Stromal cell of bone marrow (primary cell): ENCODE results near the gene NPR1.

Experiments used
- DNase-seq: peaks from one replicate; pipeline ENCODE4 v3.0.0-alpha.2; 2012; ENCODE audit warnings: low read depth

NPR1 gene

GRCh38 chr1:153728305-153729066 is 50.0 kb downstream of the NPR1 start:
- no peak for DNase-seq

DNA sequence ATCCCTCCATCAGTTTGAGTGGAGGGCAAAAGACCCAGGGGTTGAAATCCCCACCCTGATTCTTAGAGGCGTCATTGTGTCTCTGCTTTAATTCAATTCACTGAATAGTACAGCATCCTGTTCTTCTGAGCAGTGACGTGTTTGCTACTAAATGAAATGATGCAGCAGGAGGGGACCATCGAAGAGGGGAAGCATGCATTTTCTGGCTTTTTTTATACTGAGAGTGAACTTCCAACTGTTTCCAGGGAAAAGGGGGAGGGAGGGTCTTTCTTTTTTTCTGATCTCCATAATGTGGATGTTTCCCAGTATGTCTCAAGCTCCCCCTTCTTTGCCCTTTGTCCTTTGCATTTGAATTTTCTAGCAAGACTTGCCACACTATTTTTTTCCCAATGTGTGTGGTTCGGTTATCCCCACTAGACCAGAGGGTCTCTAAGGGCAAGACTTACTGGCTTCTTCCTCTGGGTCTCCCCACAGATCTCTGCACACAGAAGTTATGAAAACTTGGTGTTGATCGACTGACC is 52.0 kb downstream of the NPR1 start:
- DNase-seq, result no peak

DNA sequence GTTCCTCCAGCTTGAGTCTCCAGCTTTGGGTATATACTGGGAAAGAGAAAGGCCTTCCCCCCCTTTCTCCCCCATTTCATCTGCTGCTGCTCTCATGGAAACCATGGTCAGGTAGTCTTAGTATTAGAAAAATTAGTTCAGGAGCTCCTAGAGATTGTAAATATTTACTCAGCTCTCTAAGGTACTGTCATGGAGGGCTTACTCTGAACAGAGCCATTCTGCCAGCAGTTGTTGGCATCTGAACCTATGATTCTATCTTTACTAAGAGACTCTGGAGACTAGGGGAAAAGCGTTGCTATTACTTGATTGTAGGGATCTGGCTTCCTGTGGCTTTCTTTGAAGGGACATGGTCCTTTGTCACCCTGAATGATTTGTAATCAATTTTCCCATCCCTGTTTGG is 55.5 kb downstream of the NPR1 start:
- no peak for DNase-seq

- no peak for DNase-seq
These were observed 56.1 kb downstream of the NPR1 start for GRCh38 chr1:153734396-153735089.

- DNase-seq, result no peak
These were observed 56.6 kb downstream of the NPR1 start for GRCh38 chr1:153735090-153735420.

DNA sequence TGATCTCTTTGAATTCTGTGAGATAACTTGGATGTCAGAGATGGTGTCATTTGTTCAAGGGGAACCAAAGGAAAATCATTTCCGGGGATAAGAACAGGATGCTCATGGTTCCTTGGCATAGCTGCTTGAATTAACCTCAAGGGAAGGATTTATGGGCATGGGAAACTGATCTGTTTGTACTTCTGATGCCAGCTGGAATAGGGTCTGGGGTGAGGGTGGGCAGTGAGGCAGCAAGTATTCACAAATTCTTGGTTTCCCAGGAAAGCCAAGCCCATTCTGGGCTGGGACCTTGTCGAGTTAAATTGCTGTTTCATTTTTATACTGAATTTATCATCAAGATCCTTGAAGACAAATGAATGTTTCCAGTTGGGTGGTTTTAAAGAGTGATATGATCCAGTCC is 63.5 kb downstream of the NPR1 start:
- DNase-seq, result no peak

DNA sequence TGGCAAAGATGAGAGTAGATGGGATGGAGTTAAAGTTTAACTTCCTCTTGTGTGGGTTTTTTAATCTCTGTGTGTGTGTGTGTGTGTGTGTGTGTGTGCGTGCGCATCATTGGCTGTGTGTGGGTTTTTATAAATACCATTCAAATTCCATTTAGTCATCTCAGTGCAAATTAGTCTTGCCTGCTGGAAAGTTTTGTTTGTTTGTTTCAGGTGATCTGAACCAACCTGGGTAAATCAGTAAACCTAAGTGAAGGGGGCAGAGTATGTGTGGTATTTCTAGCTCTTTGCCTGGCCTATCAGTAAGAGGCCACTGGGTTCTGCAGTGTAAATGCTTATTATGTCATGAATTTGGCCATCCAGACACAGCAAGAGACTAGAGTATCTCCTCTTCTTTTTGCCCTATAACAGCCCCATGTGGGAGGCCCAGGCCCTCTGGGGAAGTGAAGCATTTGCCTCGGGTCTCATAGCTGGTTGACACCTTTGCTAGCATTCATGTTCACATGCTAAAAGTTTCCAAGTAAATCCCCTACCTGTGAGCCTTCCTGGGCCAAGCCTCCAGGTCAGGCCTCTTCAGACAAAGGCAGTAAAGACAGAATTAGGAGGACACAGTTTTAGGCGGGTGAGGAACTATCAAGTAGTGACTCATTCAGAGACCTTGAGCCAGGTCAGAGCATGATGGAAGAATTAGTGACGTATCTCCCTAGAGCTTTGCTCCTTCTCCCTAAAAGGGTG is 64.1 kb downstream of the NPR1 start:
- no peak for DNase-seq
